HUES64 (cell line): Measurements from ENCODE around the gene CYP2E1.
"Not testable (repeated sequence)": the region's sequence is repeated elsewhere in the genome, so short reads cannot be mapped to it uniquely, and the experiment has no call there.

ENCODE experiments used
- H3K27ac ChIP-seq: 2 replicates; pipeline ENCODE4 v1.7.0; 2013; ENCODE audit warnings: low read depth, low read length, inconsistent platforms
- H3K27me3 ChIP-seq: 2 replicates; pipeline ENCODE4 v1.6.1; 2013; ENCODE audit warnings: mild to moderate bottlenecking, low read length; ENCODE audit not compliant: insufficient read depth
- H3K36me3 ChIP-seq: 2 replicates; pipeline ENCODE4 v1.6.1; 2013; ENCODE audit warnings: mild to moderate bottlenecking, low read length; ENCODE audit not compliant: insufficient read depth
- H3K4me1 ChIP-seq: 2 replicates; pipeline ENCODE4 v1.6.1; 2013; ENCODE audit warnings: mild to moderate bottlenecking, low read length, moderate library complexity; ENCODE audit not compliant: insufficient read depth
- H3K4me3 ChIP-seq: 2 replicates; pipeline ENCODE4 v1.5.1; 2013; ENCODE audit warnings: mild to moderate bottlenecking, low read length, moderate library complexity
- H3K9ac ChIP-seq: 2 replicates; pipeline ENCODE4 v1.6.1; 2013; ENCODE audit warnings: mild to moderate bottlenecking, low read depth, low read length
- H3K9me3 ChIP-seq: 2 replicates; pipeline ENCODE4 v1.6.1; 2013; ENCODE audit warnings: low read depth, low read length; ENCODE audit not compliant: insufficient read depth
- WGBS: fragments of 150-250, 120-280 bp; methylation state at CpG from one replicate; pipeline ENCODE4 v1.1.7; 2013; ENCODE audit warnings: missing lambda C conversion rate; 5-methylcytosine and 5-hydroxymethylcytosine counted together

Gene CYP2E1

DNA sequence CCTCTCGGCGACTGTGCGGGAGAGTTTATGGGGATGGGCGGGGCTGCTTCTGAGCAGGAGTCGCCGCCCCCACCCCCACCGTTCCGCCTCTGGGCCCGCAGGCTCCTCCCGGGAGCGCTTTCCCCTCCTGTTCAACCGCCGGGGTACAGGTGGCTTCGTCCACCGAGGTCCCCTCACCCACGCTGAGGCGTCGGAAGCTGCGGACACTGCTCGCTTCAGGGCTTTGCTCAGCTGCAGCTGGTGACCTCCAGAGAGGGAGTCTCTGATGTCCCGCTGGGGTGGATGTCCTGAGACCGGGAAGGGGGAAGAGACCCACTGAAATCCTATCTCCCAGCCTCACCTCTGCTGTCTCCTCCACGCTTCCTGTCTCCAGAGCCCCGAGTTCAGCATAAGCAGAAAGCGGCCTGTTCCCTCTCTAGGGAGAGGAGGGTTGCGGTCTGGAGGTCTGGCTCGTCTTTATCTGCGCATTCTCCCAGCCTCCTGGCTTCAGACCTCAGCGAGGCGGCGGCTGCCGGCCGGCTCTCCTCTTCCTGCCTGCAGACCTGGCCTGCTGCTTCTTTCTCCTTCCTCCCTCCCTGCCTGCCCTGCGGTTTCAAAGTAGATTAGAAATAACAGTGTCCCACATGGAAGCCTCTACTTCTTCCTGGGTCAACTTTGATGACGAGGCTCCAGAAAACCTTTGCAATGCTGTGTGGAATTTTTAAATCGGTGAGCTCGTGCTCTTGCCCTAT lies 1.8 kb downstream of the CYP2E1 start:
- Histone ChIP-seq H3K4me3 (no peak overlapping the region), H3K4me1 (no peaks in the 10 kb centered on the region), H3K36me3 (no peaks in the 10 kb centered on the region), H3K9me3 (peaks cover 94% of the 10 kb centered on the region), H3K27ac (no peak overlapping the region), H3K9ac (no peak overlapping the region), H3K27me3 (no peaks in the 10 kb centered on the region)
- 88% methylated on average over 37 of the region's 37 CpGs for WGBS

DNA sequence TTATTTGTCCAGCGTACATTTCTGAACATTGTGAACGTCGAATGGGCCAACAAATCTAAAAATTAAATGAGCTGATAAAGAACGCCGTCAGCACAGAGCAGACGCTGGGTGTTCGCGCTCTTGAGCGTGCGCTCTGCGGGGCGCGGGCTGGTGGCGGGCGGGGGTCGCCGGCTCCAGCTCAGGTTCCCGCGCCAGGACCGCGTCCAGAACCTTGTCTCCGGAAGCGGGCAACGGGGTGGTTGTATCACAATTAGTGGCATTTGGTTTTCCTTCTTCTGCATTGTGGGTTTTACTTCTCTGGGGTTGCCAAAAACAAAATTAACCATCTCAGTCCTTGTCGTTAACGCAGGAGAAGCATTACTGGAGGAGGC lies 2.4 kb downstream of the CYP2E1 start:
- peaks cover 95% of the 10 kb centered on the region for H3K9me3 ChIP-seq
- WGBS = 91% methylated on average over 26 of the region's 26 CpGs
- H3K36me3 ChIP-seq = no peaks in the 10 kb centered on the region
- H3K27ac ChIP-seq = no peak overlapping the region
- H3K4me3 ChIP-seq = no peak overlapping the region
- no peaks in the 10 kb centered on the region for H3K27me3 ChIP-seq
- no peak overlapping the region for H3K9ac ChIP-seq
- H3K4me1 ChIP-seq = no peaks in the 10 kb centered on the region

DNA sequence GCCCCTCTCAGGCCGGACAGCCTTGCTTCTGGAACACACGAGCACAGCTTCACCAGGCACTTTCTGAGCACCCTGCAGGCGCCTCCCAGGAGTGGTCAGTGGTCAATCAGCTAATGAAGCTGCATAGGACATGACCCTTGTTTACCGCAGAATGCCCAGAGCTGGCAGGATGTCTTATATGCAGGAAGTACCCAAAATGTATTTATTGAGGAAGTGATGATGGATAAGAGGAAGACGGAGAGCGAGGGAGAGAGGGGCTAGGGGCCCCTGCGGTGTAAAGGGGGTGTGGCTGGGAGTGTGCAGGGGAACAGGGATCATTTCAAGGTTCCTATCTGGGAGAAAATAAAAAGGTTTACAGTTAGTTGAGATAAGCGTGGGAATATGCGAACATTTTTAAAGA lies 3.3 kb downstream of the CYP2E1 start:
- Histone ChIP-seq H3K4me1 (no peaks in the 10 kb centered on the region), H3K27ac (no peak overlapping the region), H3K9me3 (peaks cover 94% of the 10 kb centered on the region), H3K27me3 (no peaks in the 10 kb centered on the region), H3K9ac (no peak overlapping the region), H3K36me3 (no peaks in the 10 kb centered on the region), H3K4me3 (no peak overlapping the region)
- 74% methylated on average over 9 of the region's 9 CpGs for WGBS

DNA sequence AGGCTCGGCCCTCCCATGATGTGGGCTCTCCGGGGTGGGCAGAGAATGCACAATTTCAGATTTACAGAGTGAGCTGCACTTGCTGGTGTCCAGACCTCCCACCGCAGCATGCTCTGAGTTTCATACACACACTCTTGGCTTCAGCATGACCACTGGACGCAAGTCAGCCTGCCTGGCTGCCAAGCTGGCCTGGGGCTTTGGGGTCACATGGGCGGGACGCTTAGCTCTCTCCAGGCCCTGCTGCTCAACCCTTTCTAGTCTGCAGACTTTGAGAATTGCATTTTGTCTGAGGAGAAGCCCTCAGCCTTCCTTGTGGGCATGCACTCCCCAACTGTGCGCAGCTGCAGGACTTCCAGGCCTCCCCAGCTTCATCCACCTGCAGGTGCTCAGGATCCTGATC lies 5.7 kb downstream of the CYP2E1 start:
- Histone ChIP-seq H3K4me3 (no peak overlapping the region), H3K27me3 (no peaks in the 10 kb centered on the region), H3K27ac (no peak overlapping the region), H3K36me3 (no peaks in the 10 kb centered on the region), H3K4me1 (no peaks in the 10 kb centered on the region), H3K9ac (no peak overlapping the region), H3K9me3 (peaks cover 92% of the 10 kb centered on the region)
- 79% methylated on average over 7 of the region's 7 CpGs for WGBS

DNA sequence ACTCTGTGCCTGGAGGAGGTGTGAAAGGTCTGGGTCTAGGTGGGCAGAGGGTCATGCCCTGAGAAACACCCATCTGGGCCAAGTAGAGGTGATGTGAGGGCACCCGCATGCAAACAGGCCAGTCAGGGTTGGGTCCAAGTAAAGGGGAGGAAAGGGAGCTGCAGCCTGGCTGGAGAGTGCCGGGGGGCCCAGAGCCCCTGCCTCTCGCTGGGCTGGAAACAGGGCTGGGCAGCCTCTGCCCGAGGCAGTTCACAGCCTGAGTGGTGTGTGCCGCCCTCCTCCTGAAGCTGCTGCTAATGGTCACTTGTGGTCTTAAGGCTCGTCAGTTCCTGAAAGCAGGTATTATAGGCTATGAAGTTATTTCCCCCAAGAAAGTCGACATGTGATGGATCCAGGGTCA lies 7.3 kb downstream of the CYP2E1 start:
- Histone ChIP-seq H3K4me3 (no peak overlapping the region), H3K9me3 (peaks cover 91% of the 10 kb centered on the region), H3K27me3 (no peaks in the 10 kb centered on the region), H3K4me1 (no peaks in the 10 kb centered on the region), H3K27ac (no peak overlapping the region), H3K9ac (no peak overlapping the region), H3K36me3 (no peaks in the 10 kb centered on the region)
- 83% methylated on average over 6 of the region's 7 CpGs for WGBS

DNA sequence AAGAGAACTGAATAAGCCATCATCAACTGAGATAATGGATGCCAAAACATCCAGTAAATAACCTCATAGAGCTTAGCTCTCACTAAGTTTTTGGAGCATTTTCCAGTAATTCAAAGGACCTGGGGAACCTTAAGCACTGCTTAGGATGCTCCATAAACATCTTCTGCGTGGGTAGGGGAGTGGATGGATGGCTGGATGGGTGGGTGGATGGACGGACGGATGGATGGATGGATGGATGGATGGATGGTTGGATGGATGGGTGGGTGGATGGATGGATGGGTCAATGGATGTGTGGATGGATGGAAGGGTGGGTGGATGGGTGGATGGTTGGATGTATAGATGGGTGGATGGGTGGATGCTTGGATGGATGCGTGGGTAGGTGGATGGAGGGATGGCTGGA lies 9.0 kb downstream of the CYP2E1 start:
- peaks cover 91% of the 10 kb centered on the region for H3K9me3 ChIP-seq
- no peak overlapping the region for H3K9ac ChIP-seq
- H3K4me1 ChIP-seq = no peaks in the 10 kb centered on the region
- no peaks in the 10 kb centered on the region for H3K36me3 ChIP-seq
- no peaks in the 10 kb centered on the region for H3K27me3 ChIP-seq
- 42% methylated on average over 4 of the region's 4 CpGs for WGBS
- H3K27ac ChIP-seq = no peak overlapping the region
- no peak overlapping the region for H3K4me3 ChIP-seq

DNA sequence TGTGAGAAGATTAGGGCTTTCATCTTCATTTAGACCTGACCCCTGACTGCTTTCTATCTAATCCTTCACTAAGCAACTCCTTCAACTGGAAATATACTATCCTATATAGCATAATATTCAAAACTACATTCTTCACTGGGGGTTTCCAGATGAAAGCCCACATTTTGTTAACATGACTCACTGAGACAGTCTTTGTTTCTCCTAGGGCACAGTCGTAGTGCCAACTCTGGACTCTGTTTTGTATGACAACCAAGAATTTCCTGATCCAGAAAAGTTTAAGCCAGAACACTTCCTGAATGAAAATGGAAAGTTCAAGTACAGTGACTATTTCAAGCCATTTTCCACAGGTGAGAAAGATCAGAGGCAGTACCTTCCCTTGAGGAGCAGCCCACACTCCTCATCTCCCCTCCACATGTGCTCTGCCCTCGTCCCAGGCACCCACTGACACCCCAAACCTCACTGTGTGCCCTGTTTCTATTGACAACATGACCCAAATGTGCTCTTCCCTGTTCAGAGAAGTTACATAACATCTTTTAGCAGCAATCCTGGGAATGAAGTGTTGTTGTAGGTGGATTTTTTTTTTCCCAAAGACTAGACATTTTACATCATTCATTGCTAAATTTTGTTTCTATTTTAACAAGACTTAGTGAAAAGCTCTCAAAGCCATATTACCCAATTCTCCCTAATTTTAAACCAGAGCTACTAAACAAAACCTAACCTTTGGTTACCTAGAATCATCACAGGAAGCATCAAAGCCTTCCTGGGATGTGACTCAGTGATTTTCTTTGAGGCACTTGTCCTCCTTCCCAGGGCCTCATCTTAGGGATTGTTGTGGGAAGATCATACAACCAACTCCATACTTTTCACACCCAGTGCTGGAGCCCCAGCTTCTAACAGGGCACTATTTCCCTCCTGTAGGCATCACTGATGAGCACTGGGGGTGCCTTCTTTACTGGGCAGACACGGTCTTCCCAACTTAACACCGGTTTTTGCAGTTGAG lies 10.7 kb downstream of the CYP2E1 start:
- no peak overlapping the region for H3K9ac ChIP-seq
- H3K4me3 ChIP-seq = no peak overlapping the region
- H3K27me3 ChIP-seq = no peaks in the 10 kb centered on the region
- 47% methylated on average over 4 of the region's 4 CpGs for WGBS
- H3K4me1 ChIP-seq = no peaks in the 10 kb centered on the region
- H3K36me3 ChIP-seq = no peaks in the 10 kb centered on the region
- peaks cover 79% of the 10 kb centered on the region for H3K9me3 ChIP-seq
- no peak overlapping the region for H3K27ac ChIP-seq

DNA sequence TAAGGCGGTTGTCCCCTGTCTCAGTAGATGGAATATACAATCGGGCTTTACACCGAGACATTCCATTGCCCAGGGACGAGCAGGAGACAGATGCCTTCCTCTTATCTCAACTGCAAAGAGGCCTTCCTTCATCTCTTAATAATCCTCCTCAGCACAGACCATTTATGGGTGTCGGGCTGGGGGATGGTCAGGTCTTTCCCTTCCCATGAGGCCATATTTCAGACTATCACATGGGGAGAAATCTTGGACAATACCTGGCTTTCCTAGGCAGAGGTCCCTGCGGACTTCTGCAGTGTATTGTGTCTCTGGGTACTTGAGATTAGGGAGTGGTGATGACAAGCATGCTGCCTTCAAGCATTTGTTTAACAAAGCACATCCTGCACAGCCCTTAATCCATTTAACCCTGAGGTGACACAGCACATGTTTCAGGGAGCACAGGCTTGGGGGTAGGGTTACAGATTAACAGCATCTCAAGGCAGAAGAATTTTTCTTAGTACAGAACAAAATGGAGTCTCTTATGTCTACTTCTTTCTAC lies 14.3 kb downstream of the CYP2E1 start:
- H3K4me1 ChIP-seq, H3K9ac ChIP-seq, H3K36me3 ChIP-seq, H3K4me3 ChIP-seq, H3K27ac ChIP-seq, H3K27me3 ChIP-seq: not testable (repeated sequence)
- H3K9me3 ChIP-seq = peaks cover 82% of the 10 kb centered on the region
- WGBS = 80% methylated on average over 6 of the region's 6 CpGs

DNA sequence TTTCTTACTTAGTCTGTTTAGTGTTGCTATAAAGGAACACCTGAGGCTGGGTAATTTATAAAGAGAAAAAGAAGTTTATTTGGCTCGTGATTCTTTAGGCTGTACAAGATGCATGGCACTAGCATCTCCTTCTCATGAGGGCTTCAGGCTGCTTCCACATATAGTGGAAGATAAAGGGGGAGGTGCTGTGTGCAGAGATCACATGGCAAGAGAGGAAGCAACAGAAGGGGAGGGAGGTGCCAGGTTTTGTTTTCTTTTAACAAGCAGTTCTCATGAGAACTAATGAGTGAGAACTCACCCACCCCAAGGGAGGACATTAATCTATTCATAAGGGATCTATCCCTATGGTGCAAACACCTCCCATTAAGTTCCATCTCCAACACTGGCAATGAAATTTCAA lies 17.3 kb downstream of the CYP2E1 start:
- Histone ChIP-seq H3K4me3 (no peak overlapping the region), H3K4me1 (no peaks in the 10 kb centered on the region), H3K9ac (no peak overlapping the region), H3K27ac (no peak overlapping the region), H3K36me3 (no peaks in the 10 kb centered on the region), H3K27me3 (no peaks in the 10 kb centered on the region), H3K9me3 (peaks cover 82% of the 10 kb centered on the region)
- WGBS = 60% methylated on average over 1 of the region's 1 CpG

DNA sequence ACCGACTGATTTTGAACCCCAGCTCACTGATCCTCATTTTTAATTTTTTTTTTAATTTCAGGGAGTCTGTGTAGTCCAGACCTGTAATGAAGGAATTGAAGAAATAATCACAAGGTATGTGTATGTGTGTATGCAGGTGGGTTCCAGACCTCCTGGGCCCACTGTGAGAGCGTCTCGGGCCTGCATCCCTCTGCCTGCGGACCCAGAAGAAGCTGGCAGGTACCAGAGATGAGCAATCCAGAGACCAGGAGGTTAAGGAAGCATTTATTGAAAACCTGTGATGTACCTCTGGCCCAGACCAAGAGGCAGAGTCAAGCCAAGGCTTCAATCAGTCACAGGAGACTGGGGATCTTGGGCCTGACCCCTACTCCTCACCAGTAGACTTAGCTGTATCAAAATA lies 27.4 kb downstream of the CYP2E1 start:
- no peak overlapping the region for H3K9ac ChIP-seq
- no peak overlapping the region for H3K4me3 ChIP-seq
- H3K9me3 ChIP-seq = peaks cover 93% of the 10 kb centered on the region
- no peaks in the 10 kb centered on the region for H3K27me3 ChIP-seq
- no peaks in the 10 kb centered on the region for H3K4me1 ChIP-seq
- no peaks in the 10 kb centered on the region for H3K36me3 ChIP-seq
- no peak overlapping the region for H3K27ac ChIP-seq
- whole genome bisulfite sequencing = 70% methylated on average over 4 of the region's 4 CpGs

DNA sequence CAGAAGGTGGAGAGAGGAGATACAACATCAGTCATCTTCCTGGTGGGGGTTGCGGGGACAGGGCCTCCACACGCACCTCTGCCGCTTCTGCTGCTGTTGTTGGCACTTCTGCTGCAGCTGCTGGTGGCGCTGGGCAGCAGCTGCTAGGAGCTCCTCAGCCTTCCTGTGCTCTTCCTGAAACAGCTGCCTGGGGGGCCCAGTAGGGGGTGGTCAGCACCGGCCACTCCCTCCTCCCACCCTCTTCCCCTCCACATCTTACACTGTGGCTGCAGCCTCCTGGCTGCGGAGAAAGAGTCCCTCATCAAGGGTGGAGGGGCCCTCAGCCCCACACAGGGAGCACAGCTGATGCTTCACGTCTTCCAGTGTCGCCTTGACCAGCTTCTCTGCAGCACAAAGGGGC lies 28.4 kb downstream of the CYP2E1 start:
- no peaks in the 10 kb centered on the region for H3K27me3 ChIP-seq
- 74% methylated on average over 8 of the region's 8 CpGs for WGBS
- H3K9ac ChIP-seq = no peak overlapping the region
- no peaks in the 10 kb centered on the region for H3K4me1 ChIP-seq
- H3K27ac ChIP-seq = no peak overlapping the region
- peaks cover 97% of the 10 kb centered on the region for H3K9me3 ChIP-seq
- H3K4me3 ChIP-seq = no peak overlapping the region
- H3K36me3 ChIP-seq = no peaks in the 10 kb centered on the region
